Right atrium auricular region (tissue), 2 donors: ENCODE data around the gene MICAL2. TPM values are rescaled to one million over a fixed set of nuclear protein-coding genes. Genes with fewer than 3 reads are reported as not detected.

Source experiments
- DNase-seq: peaks from one replicate; pipeline ENCODE4 v3.0.0-alpha.2; 2019; ENCODE audit warnings: low spot score
- H3K27ac ChIP-seq, 2 donors: fragments of 200-600 bp; sonication (generic); 1 replicate in 1 of 2; 2 replicates in 1 of 2; pipeline ENCODE4 v1.5.1; 2016 to 2019
- H3K27me3 ChIP-seq, 2 donors: fragments of 200-600 bp; sonication (generic); one replicate each; pipeline versions ENCODE4 v1.5.1 to v1.6.0; 2017 to 2019
- H3K36me3 ChIP-seq: fragments of 200-600 bp; sonication (generic); one replicate; pipeline ENCODE4 v1.5.1; 2016
- H3K4me1 ChIP-seq, 2 donors: fragments of 200-600 bp; sonication (generic); one replicate each; pipeline versions ENCODE4 v1.5.1 to v1.6.0; 2017 to 2019
- H3K4me3 ChIP-seq, 2 donors: fragments of 200-600 bp; sonication (generic); 1 replicate in 1 of 2; 2 replicates in 1 of 2; pipeline ENCODE4 v1.5.1; 2017 to 2019; ENCODE audit warnings: mild to moderate bottlenecking in 1 of 2, moderate library complexity in 1 of 2
- H3K9me3 ChIP-seq, 2 donors: fragments of 200-600 bp; sonication (generic); one replicate each; pipeline ENCODE4 v1.5.1; 2019
- total RNA-seq, 2 donors: library from RNA; depleted of rRNA; stranded (reverse); fragments of >200 nt; gene quantifications; one replicate each; pipeline ENCODE4 v1.1.0, GENCODE V29; 2016
- TF ChIP-seq, protein P1 (sequence below), 2 donors: fragments of 200-600 bp; sonication (generic); IDR thresholded peaks; one replicate each; pipeline ENCODE4 v1.5.1; 2019; ENCODE audit warnings: antibody characterized with exemption in 2 of 2

The MICAL2 gene
- total RNA-seq, 2 donors from 2014 or later: 77.6 to 84.5 TPM

DNA sequence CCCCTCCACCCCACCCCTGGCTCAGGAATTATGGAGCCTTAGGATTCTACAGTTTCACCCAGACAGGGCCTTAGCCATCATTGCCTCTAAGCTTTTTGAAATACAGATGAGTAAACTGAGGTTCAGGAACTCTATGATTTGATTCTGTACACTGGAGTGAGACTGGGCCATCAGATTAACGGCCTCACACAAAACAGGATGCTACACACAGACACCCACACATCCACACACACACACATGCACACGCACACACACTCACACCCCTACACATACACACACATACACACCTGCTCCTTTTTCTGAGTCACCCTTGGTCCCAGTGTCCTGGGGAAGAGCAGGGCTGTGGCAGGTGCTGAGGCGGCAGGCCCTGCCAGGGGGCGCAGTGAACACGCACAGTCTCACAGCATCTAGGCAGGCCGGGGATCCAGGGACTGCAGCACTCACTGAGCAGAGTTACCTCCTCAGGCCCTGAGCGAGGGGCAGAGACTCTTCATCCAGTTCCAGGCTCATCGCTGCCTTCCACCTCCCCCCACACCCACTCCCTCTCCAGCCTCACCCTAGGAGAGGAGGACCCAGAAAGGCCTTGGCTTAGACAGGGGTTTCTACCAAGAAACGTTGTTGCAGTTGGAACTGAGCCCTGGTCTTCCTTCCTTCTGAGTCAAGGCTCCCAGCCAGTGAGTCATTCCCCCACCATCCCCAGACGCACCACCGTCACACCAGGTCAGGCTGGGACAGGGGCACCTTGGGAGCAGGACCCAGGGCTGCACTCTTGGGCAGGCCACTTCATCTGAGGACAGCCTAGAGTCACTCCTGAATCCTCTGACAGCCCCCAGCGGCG is 177.2 kb downstream of the MICAL2 start:
- H3K4me3 ChIP-seq: no peak overlapping the region
- peak overlapping the region; percentile 64 to 68 for H3K27ac ChIP-seq
- H3K27me3 ChIP-seq: no peaks in the 10 kb centered on the region
- no peaks in the 10 kb centered on the region for H3K9me3 ChIP-seq
- TF ChIP-seq, protein P1, sequence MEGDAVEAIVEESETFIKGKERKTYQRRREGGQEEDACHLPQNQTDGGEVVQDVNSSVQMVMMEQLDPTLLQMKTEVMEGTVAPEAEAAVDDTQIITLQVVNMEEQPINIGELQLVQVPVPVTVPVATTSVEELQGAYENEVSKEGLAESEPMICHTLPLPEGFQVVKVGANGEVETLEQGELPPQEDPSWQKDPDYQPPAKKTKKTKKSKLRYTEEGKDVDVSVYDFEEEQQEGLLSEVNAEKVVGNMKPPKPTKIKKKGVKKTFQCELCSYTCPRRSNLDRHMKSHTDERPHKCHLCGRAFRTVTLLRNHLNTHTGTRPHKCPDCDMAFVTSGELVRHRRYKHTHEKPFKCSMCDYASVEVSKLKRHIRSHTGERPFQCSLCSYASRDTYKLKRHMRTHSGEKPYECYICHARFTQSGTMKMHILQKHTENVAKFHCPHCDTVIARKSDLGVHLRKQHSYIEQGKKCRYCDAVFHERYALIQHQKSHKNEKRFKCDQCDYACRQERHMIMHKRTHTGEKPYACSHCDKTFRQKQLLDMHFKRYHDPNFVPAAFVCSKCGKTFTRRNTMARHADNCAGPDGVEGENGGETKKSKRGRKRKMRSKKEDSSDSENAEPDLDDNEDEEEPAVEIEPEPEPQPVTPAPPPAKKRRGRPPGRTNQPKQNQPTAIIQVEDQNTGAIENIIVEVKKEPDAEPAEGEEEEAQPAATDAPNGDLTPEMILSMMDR (IDR thresholded peaks at IDR 0.05): peak in 1 of 2 donors; percentile 41
- no peaks in the 10 kb centered on the region for H3K36me3 ChIP-seq
- peak; percentile 89 for DNase-seq
- H3K4me1 ChIP-seq: peaks cover 0 to 34% of the 10 kb centered on the region in 2 donors

DNA sequence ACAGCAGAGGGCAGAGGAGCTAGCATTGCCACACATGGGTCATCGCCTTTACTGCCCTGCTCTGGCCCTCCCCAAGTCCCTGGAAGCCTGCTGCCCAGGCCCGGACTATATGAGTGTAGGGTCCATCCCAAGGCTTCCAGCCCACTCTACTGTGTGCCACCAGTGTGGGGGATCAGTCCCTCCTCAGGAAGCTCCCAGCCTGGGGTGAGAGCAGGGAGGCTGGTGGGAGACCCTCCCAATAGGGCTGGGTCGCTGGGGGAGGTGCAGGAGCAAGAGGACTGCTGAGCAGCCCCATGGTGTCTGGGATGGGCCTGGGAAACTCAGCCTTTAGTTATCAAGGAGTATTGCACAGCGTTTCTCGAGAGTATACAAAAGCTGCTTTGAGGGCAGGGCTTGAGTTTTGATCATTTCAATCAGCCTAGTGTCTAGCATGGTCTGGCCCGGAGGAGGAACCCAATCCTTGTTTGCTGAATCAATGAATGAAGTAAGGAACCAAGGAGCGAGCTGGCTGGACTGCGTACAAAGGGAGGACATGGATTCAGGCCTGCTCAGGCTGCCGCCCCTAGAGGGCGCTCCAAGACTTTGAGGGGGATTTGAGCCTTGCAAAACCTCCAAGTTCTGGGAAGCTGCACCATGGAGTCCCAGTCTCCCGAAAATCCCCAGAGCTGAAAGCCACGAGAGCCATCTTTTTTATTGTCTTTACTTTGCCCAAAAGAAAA is 178.0 kb downstream of the MICAL2 start:
- TF ChIP-seq, protein P1 (IDR thresholded peaks at IDR 0.05): peak; percentile 84 to 88
- Histone ChIP-seq H3K4me3 (no peak overlapping the region), H3K9me3 (no peaks in the 10 kb centered on the region), H3K4me1 (peaks cover 0 to 34% of the 10 kb centered on the region in 2 donors), H3K36me3 (no peaks in the 10 kb centered on the region), H3K27ac (peak overlapping the region; percentile 64 to 68), H3K27me3 (no peaks in the 10 kb centered on the region)
- DNase-seq: peak; percentile 90

DNA sequence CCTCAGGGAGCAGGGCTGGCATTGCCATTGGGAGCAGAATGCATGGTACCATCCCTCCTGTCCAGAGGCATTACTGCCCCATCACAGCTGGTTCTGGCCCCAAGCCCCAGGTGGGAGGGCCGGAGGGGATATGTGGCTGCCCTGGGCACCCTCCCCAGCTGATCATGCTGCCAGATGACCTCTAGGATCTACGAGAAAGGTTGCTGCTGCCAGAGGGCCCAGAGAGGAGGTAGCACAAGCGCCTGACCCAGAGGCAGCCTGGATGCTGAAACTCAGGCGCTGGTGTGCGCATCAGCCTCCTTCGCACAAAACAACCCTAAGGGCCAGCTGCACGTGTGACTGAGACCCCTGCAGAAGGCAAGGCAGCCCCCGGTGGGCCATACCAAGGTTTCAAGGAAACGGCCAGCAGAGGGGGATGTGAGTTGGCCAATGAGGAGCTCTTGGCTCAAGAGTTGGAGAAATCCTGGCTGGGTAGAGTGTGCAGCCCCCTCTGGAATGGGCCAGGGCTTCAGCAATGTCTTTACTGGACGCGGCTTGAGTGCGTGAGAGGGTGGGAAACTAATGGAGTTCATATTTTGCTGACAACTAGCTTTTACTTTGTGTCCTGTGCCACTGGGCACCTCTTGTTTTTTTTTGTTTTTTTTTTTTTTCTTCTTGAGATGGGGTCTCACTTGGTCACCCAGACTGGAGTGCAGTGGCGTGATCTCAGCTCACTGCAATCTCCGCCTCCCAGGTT is 178.7 kb downstream of the MICAL2 start:
- Histone ChIP-seq H3K4me1 (peaks cover 0 to 34% of the 10 kb centered on the region in 2 donors), H3K4me3 (no peak overlapping the region), H3K9me3 (no peaks in the 10 kb centered on the region), H3K36me3 (no peaks in the 10 kb centered on the region), H3K27me3 (no peaks in the 10 kb centered on the region), H3K27ac (no peak overlapping the region)
- TF ChIP-seq, protein P1 (IDR thresholded peaks at IDR 0.05): peak in 1 of 2 donors; percentile 2
- DNase-seq: no peak

- Histone ChIP-seq H3K27me3 (no peaks in the 10 kb centered on the region), H3K36me3 (no peaks in the 10 kb centered on the region), H3K4me1 (peaks cover 0 to 34% of the 10 kb centered on the region in 2 donors), H3K9me3 (no peaks in the 10 kb centered on the region), H3K4me3 (no peak overlapping the region), H3K27ac (no peak overlapping the region)
- TF ChIP-seq, protein P1 (IDR thresholded peaks at IDR 0.05): no peak
- DNase-seq: no peak
Measured at GRCh38 chr11:12289667-12290476, 179.5 kb downstream of the MICAL2 start.

- TF ChIP-seq, protein P1 (IDR thresholded peaks at IDR 0.05): no peak
- Histone ChIP-seq H3K27me3 (no peaks in the 10 kb centered on the region), H3K4me1 (peaks cover 0 to 33% of the 10 kb centered on the region in 2 donors), H3K36me3 (no peaks in the 10 kb centered on the region), H3K27ac (no peak overlapping the region), H3K4me3 (no peak overlapping the region), H3K9me3 (no peaks in the 10 kb centered on the region)
- DNase-seq: no peak
Measured at GRCh38 chr11:12290477-12290922, 180.1 kb downstream of the MICAL2 start.
